ENCODE measurements around the gene LIME1. TPM values are rescaled to one million over a fixed set of nuclear protein-coding genes. Genes with fewer than 3 reads are reported as not detected.
"Not testable (repeated sequence)": the region's sequence is repeated elsewhere in the genome, so short reads cannot be mapped to it uniquely, and the experiment has no call there.

LIME1 gene
- total RNA-seq, 2 donors from 2014 or later = 4.2 to 4.9 TPM

- peak; percentile 38 for DNase-seq (ENCODE audit: low spot score)
- intact Hi-C loops (cut with DNase I) = no loop called here
Observed at GRCh38 chr20:63706027-63706695, 30.3 kb upstream of the LIME1 start.

GRCh38 chr20:63706852-63707557, 29.5 kb upstream of the LIME1 start:
- intact Hi-C loops (cut with DNase I) = no loop called here
- peak; percentile 89 for DNase-seq (ENCODE audit: low spot score)

GRCh38 chr20:63707558-63708300, 28.7 kb upstream of the LIME1 start, which contains the start of the genes ARFRP1 and ZGPAT:
Gene ARFRP1 (minus strand): TSS chr20:63707976. CDS start chr20:63707091, 885 bp downstream.
Gene ZGPAT (plus strand): TSS chr20:63708039. CDS start chr20:63708581, 542 bp downstream.
- DNase-seq (ENCODE audit: low spot score) = peak; percentile 97
- intact Hi-C loops (cut with DNase I) = no loop called here

GRCh38 chr20:63708301-63709148, 27.9 kb upstream of the LIME1 start:
- intact Hi-C loops (cut with DNase I) = no loop called here
- DNase-seq (ENCODE audit: low spot score) = peak; percentile 81

GRCh38 chr20:63709149-63709527, 27.3 kb upstream of the LIME1 start:
- intact Hi-C loops (cut with DNase I) = no loop called here
- no peak for DNase-seq (ENCODE audit: low spot score)

- no peak for DNase-seq (ENCODE audit: low spot score)
- intact Hi-C loops (cut with DNase I) = no loop called here
Observed at GRCh38 chr20:63711085-63711645, 25.3 kb upstream of the LIME1 start.

GRCh38 chr20:63712191-63712590, 24.3 kb upstream of the LIME1 start:
- DNase-seq (ENCODE audit: low spot score) = no peak
- intact Hi-C loops (cut with DNase I) = no loop called here

GRCh38 chr20:63714858-63715257, 21.6 kb upstream of the LIME1 start:
- intact Hi-C loops (cut with DNase I) = no loop called here
- no peak for DNase-seq (ENCODE audit: low spot score)

GRCh38 chr20:63718996-63719395, 17.5 kb upstream of the LIME1 start:
- no peak for DNase-seq (ENCODE audit: low spot score)
- intact Hi-C loops (cut with DNase I) = no loop called here

GRCh38 chr20:63722967-63723622, 13.4 kb upstream of the LIME1 start:
- DNase-seq (ENCODE audit: low spot score); intact Hi-C loops (cut with DNase I): not testable (repeated sequence)

- intact Hi-C loops (cut with DNase I); DNase-seq (ENCODE audit: low spot score): not testable (repeated sequence)
Observed at GRCh38 chr20:63730189-63730733, 6.2 kb upstream of the LIME1 start.

GRCh38 chr20:63731410-63731809, 5.1 kb upstream of the LIME1 start:
- no peak for DNase-seq (ENCODE audit: low spot score)
- intact Hi-C loops (cut with DNase I) = no loop called here

- DNase-seq (ENCODE audit: low spot score) = no peak
- intact Hi-C loops (cut with DNase I) = no loop called here
Observed at GRCh38 chr20:63732118-63733095, 4.1 kb upstream of the LIME1 start.

GRCh38 chr20:63733117-63733516, 3.3 kb upstream of the LIME1 start:
- intact Hi-C loops (cut with DNase I) = no loop called here
- DNase-seq (ENCODE audit: low spot score) = no peak

- no peak for DNase-seq (ENCODE audit: low spot score)
- intact Hi-C loops (cut with DNase I) = no loop called here
Observed at GRCh38 chr20:63733579-63734081, 2.8 kb upstream of the LIME1 start.

GRCh38 chr20:63734111-63734945, 2.1 kb upstream of the LIME1 start:
- intact Hi-C loops (cut with DNase I) = no loop called here
- no peak for DNase-seq (ENCODE audit: low spot score)

Measured in posterior vena cava (tissue), 2 donors.